HepG2 (cell line): ENCODE results near the gene EIF4H. TPM values are rescaled to one million over a fixed set of nuclear protein-coding genes. Genes with fewer than 3 reads are reported as not detected.

Source experiments
- ATAC-seq: fragments of 200-7000 bp; cut with Tn5 transposase; 3 replicates; pipeline ENCODE4 v1.9.1; 2020; ENCODE audit warnings: mild to moderate bottlenecking, moderate library complexity
- BruUV-seq: library from RNA; stranded (reverse); fragments of 400-500 nt; replicated peaks from 2 replicates; lab custom pipeline; 2021; lab: Mats Ljungman, UMichigan
- CTCF ChIA-PET: fragments of 300-600 bp; formaldehyde crosslinking; extraction: SDS; loops from one replicate; lab custom pipeline; 2021; ENCODE audit warnings: low total read pairs, inconsistent platforms, low intra/inter-chr PET ratio; lab: Yijun Ruan, JAX
- POLR2A ChIA-PET: fragments of 350-600 bp; sonication (Branson Sonifier 250); formaldehyde crosslinking; loops from one replicate; lab custom pipeline; 2020; ENCODE audit warnings: antibody characterized with exemption, inconsistent platforms; lab: Yijun Ruan, JAX
- DNase-seq: peaks from one replicate; pipeline ENCODE4 v3.0.0-alpha.2; 2015; ENCODE audit warnings: low spot score
- FAIRE-seq: peaks from 3 replicates; lab custom pipeline; 2011; peaks lifted over from hg19 to GRCh38; lab: Jason Lieb, UNC
- H2AFZ ChIP-seq: one replicate; pipeline ENCODE4 v1.6.1; 2011; ENCODE audit warnings: low read length, inconsistent platforms
- H3K27ac ChIP-seq: fragments of 300-600 bp; 3 replicates; pipeline ENCODE4 v1.8.0; 2011; ENCODE audit warnings: mixed run types, mild to moderate bottlenecking, mixed read lengths, low read length, inconsistent platforms; ENCODE audit not compliant: insufficient read depth; ENCODE audit errors: extremely low read length
- H3K27me3 ChIP-seq, 2 experiments: fragments of 200-600 bp in 1 of 2; 2 replicates in 1 of 2; 3 replicates in 1 of 2; pipeline versions ENCODE4 v1.6.0 to v1.8.0; 2011; ENCODE audit warnings: low read length in 2 of 2, mild to moderate bottlenecking in 2 of 2, moderate library complexity in 2 of 2, inconsistent platforms in 1 of 2; ENCODE audit not compliant: insufficient read depth in 2 of 2, control insufficient read depth in 1 of 2
- H3K36me3 ChIP-seq, 2 experiments: fragments of 200-600 bp in 1 of 2; replicated peaks in 1 of 2; 2 replicates in 1 of 2; 3 replicates in 1 of 2; pipeline versions ENCODE4 v1.5.1 to v1.8.0; 2011; ENCODE audit warnings: low read length in 2 of 2, inconsistent platforms in 1 of 2; ENCODE audit not compliant: insufficient read depth in 2 of 2, control insufficient read depth in 1 of 2
- H3K4me1 ChIP-seq: 2 replicates; pipeline ENCODE4 v1.5.1; 2012; ENCODE audit warnings: low read length, inconsistent platforms; ENCODE audit not compliant: insufficient read depth
- H3K4me2 ChIP-seq: 2 replicates; pipeline ENCODE4 v1.6.0; 2011; ENCODE audit warnings: low read depth, low read length, inconsistent platforms
- H3K4me3 ChIP-seq, 3 experiments: fragments of 200-600 bp in 1 of 3; sonication (generic), shearing (Covaris generic) in 1 of 3; replicated peaks in 1 of 3; 2 replicates each; pipeline ENCODE4 v1.5.1; 2011 to 2016; ENCODE audit warnings: low read length in 3 of 3, inconsistent platforms in 2 of 3, low read depth in 2 of 3, mild to moderate bottlenecking in 2 of 3, control low read depth in 1 of 3, mixed read lengths in 1 of 3; ENCODE audit not compliant: insufficient read depth in 1 of 3
- H3K79me2 ChIP-seq: one replicate; pipeline ENCODE4 v1.6.1; 2011; ENCODE audit warnings: low read length, inconsistent platforms; ENCODE audit not compliant: insufficient read depth
- H3K9ac ChIP-seq: 2 replicates; pipeline ENCODE4 v1.6.0; 2011; ENCODE audit warnings: mild to moderate bottlenecking, low read depth, low read length, inconsistent platforms; ENCODE audit not compliant: insufficient read depth
- H3K9me3 ChIP-seq: 2 replicates; pipeline ENCODE4 v1.5.1; 2012; ENCODE audit warnings: mild to moderate bottlenecking, low read length
- H4K20me1 ChIP-seq: 2 replicates; pipeline ENCODE4 v1.6.0; 2011; ENCODE audit warnings: inconsistent platforms, mild to moderate bottlenecking, low read length, moderate library complexity; ENCODE audit not compliant: insufficient read depth
- ZNF121 ChIP-seq: sonication (generic); formaldehyde crosslinking; IDR thresholded peaks from 2 replicates; pipeline ENCODE4 v1.5.0; 2020; ENCODE audit warnings: mild to moderate bottlenecking, missing genetic modification reagents
- ZNF598 ChIP-seq: sonication (generic); formaldehyde crosslinking; IDR thresholded peaks from 2 replicates; pipeline ENCODE4 v1.5.1; 2020; ENCODE audit warnings: mild to moderate bottlenecking, missing genetic modification reagents, borderline replicate concordance
- WGBS: methylation state at CpG from one replicate; pipeline ENCODE4 v1.1.6; 2017; ENCODE audit warnings: low lambda C conversion rate; 5-methylcytosine and 5-hydroxymethylcytosine counted together
- in situ Hi-C: cut with HindIII; loops from 2 replicates; pipeline ENCODE4 v1.10.0; 2017; ENCODE audit warnings: low pct_unique_long_range_greater_than_20kb; ENCODE audit not compliant: extremely low pct_ligation_motif_present
- intact Hi-C: fragments of 100-400 bp; cut with micrococcal nuclease; formaldehyde crosslinking; loops from one replicate; pipeline ENCODE4 v1.10.0; 2022; ENCODE audit not compliant: unreplicated experiment
- polyA plus RNA-seq, 8 experiments: library from polyadenylated mRNA; depleted of rRNA in 3 of 8; stranded (reverse) in 7 of 8; unstranded in 1 of 8; fragments of >200 nt; fragmentation: Illumina TruSeq in 4 of 8; extraction: Trizol in 4 of 8; gene quantifications; 2 replicates each; pipeline versions ENCODE4 v1.2.1 to v1.2.3, GENCODE V29; 2011 to 2016; ENCODE audit warnings: low read depth in 4 of 8, missing spikeins in 1 of 8, mixed read lengths in 1 of 8; ENCODE audit not compliant: insufficient read depth in 1 of 8
- total RNA-seq, 5 experiments: library from RNA; depleted of rRNA; stranded (reverse); fragments of >200 nt; fragmentation: Illumina TruSeq; extraction: Trizol; gene quantifications; 2 replicates each; pipeline ENCODE4 v1.2.3, GENCODE V29; 2016; ENCODE audit warnings: low read depth in 1 of 5
- TF ChIP-seq, protein P1 (sequence below): sonication (generic); formaldehyde crosslinking; conservative IDR thresholded peaks from 2 replicates; pipeline ENCODE4 v1.5.0; 2020; ENCODE audit warnings: missing genetic modification reagents

Gene EIF4H
- total and polyA plus RNA-seq, 2 of the 13 experiments (the other 11 are each of a cell fraction or from before 2014, with no cell fraction given): 232 to 321 TPM

DNA sequence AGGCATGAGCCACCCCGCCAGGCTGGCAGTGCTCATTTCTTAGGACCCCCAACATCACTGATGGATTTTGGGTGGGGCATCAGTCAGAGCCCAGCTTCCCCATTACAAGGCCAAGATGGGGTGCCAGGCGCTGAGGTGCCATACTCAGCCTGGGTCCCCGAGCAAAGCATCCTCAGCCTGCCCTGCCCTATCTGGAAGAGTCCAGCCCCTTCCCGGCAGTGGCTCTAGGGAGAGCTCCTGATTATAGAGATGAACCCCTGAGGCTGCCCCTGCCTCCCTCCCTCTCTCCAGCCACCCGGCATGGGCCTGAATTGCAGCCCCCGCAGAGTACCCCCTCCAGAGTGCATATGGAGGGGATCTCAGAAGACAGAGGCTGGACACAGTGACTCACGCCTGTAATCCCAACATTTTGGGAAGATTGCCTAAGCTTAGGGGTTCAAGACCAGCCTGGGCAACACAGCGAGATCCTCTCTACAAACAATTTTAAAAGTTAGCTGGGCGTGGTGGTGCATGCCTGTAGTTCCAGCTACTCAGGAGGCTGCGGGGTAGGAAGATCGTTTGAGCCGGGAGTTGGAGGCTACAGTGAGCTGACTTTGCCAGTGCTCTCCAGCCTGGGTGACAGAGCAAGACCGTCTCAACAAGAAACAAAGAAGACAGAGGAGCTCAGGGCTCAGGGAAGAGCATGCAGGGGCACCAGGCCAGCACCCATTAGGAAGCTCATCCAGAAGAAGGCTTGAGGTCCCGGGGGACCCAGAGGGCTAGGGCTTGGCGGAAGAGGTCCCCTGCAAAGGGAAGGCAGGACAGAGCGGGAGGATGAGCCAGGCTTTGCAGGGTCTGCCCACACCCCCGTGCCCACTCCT is 48.9 kb downstream of the EIF4H start:
- ATAC-seq (no peak), FAIRE-seq (no peak)
- POLR2A ChIA-PET: interaction anchor here (1.2 kb wide), 1 partner anchor 49 kb away, joined by 3 read pairs; no protein-coding TSS in a partner anchor
- no peaks in the 10 kb centered on the region for H4K20me1 ChIP-seq
- in situ Hi-C loops (loop anchor here (25.0 kb wide), 1 partner anchor 339 kb away; no protein-coding TSS in a partner anchor), intact Hi-C loops (no loop called here)
- H3K4me2 ChIP-seq: no peak overlapping the region
- no peaks in the 10 kb centered on the region for H3K27me3 ChIP-seq
- H3K36me3 ChIP-seq: peaks cover 0 to 3% of the 10 kb centered on the region in 2 experiments; a peak in 1 of 5 replicates
- no peak overlapping the region for H3K27ac ChIP-seq
- no peak overlapping the region for H2AFZ ChIP-seq
- no peak overlapping the region for H3K9ac ChIP-seq
- TF ChIP-seq, protein P1, sequence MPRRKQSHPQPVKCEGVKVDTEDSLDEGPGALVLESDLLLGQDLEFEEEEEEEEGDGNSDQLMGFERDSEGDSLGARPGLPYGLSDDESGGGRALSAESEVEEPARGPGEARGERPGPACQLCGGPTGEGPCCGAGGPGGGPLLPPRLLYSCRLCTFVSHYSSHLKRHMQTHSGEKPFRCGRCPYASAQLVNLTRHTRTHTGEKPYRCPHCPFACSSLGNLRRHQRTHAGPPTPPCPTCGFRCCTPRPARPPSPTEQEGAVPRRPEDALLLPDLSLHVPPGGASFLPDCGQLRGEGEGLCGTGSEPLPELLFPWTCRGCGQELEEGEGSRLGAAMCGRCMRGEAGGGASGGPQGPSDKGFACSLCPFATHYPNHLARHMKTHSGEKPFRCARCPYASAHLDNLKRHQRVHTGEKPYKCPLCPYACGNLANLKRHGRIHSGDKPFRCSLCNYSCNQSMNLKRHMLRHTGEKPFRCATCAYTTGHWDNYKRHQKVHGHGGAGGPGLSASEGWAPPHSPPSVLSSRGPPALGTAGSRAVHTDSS (CRISPR knock-in tag): no peak
- TF ChIP-seq ZNF121 (CRISPR knock-in tag): peak; percentile 59; the same call in 1 of the 2 replicates
- no peak for TF ChIP-seq ZNF598
- TF ChIP-seq, all 625 proteins: peak for 1
- H3K4me3 ChIP-seq: no peak overlapping the region
- WGBS: 84% methylated on average over 13 of the region's 17 CpGs
- CTCF ChIA-PET: no interaction called here
- DNase-seq: no peak
- H3K79me2 ChIP-seq: no peaks in the 10 kb centered on the region
- no peaks in the 10 kb centered on the region for H3K9me3 ChIP-seq
- H3K4me1 ChIP-seq: peaks cover 20% of the 10 kb centered on the region
- BruUV-seq: no TSS peak
